ENCODE data around the gene TYRP1.

GRCh38 chr9:12753931-12754330, 60.7 kb downstream of the TYRP1 start:
- TF ChIP-seq POLR2A (IDR thresholded peaks at IDR 0.05) = no peak
- no peak for TF ChIP-seq CTCF (IDR thresholded peaks at IDR 0.05)
